NCI-H345 (cell line): ENCODE results near the gene GLCE.
"Not testable (repeated sequence)": the region's sequence is repeated elsewhere in the genome, so short reads cannot be mapped to it uniquely, and the experiment has no call there.

Experiments
- DNase-seq: peaks from one replicate; lab custom pipeline; 2025; lab: John Stamatoyannopoulos, UW

Gene GLCE

GRCh38 chr15:69275074-69275670 lies 114.7 kb downstream of the GLCE start:
- no peak for DNase-seq

GRCh38 chr15:69275933-69276560 lies 115.6 kb downstream of the GLCE start:
- DNase-seq: no peak

GRCh38 chr15:69277316-69277715 lies 116.9 kb downstream of the GLCE start:
- no peak for DNase-seq

- no peak for DNase-seq
Observed at GRCh38 chr15:69279636-69280035, 119.2 kb downstream of the GLCE start.

- no peak for DNase-seq
Observed at GRCh38 chr15:69280783-69281182, 120.3 kb downstream of the GLCE start.

- DNase-seq: no peak
Observed at GRCh38 chr15:69282104-69282743, 121.8 kb downstream of the GLCE start.

GRCh38 chr15:69285834-69286233 lies 125.4 kb downstream of the GLCE start:
- DNase-seq: no peak

- no peak for DNase-seq
Observed at GRCh38 chr15:69288011-69288410, 127.6 kb downstream of the GLCE start.

GRCh38 chr15:69288531-69289341 lies 128.3 kb downstream of the GLCE start:
- no peak for DNase-seq

- no peak for DNase-seq
Observed at GRCh38 chr15:69289342-69290146, 129.1 kb downstream of the GLCE start.

GRCh38 chr15:69290346-69291164 lies 130.1 kb downstream of the GLCE start:
- no peak for DNase-seq

GRCh38 chr15:69291651-69292050 lies 131.2 kb downstream of the GLCE start:
- not testable (repeated sequence) for DNase-seq

- DNase-seq: no peak
Observed at GRCh38 chr15:69292826-69293420, 132.5 kb downstream of the GLCE start.

- no peak for DNase-seq
Observed at GRCh38 chr15:69293741-69294615, 133.5 kb downstream of the GLCE start.

GRCh38 chr15:69296606-69297005 lies 136.2 kb downstream of the GLCE start:
- DNase-seq: no peak

GRCh38 chr15:69297642-69298353 lies 137.4 kb downstream of the GLCE start:
- DNase-seq: no peak

- no peak for DNase-seq
Observed at GRCh38 chr15:69298354-69298696, 137.9 kb downstream of the GLCE start.

- DNase-seq: peak; percentile 50
Observed at GRCh38 chr15:69298697-69299441, 138.4 kb downstream of the GLCE start, which contains the start of gene PAQR5. Gene PAQR5, plus strand, starts transcription at chr15:69298912. Its CDS starts 61,169 bp downstream, at chr15:69360081.
